HG02943 (cell line): Measurements from ENCODE around the gene CROCC2.

Experiments used
- ATAC-seq: cut with Tn5 transposase; IDR thresholded peaks from one replicate; pipeline ENCODE4 v1.9.1; 2021; ENCODE audit warnings: mild to moderate bottlenecking, low read depth, moderate library complexity; ENCODE audit not compliant: unreplicated experiment

CROCC2 gene

GRCh38 chr2:240906141-240906910 lies at the start of gene CROCC2:
Gene CROCC2, plus strand, starts transcription at chr2:240906336. Its CDS starts 178 bp downstream, at chr2:240906514.
- ATAC-seq, result no peak

- ATAC-seq, result no peak
Observed at GRCh38 chr2:240857039-240858008, 48.8 kb upstream of the CROCC2 start.

- no peak for ATAC-seq
Observed at GRCh38 chr2:240858321-240858720, 47.8 kb upstream of the CROCC2 start.

- no peak for ATAC-seq
Observed at GRCh38 chr2:240858871-240859270, 47.3 kb upstream of the CROCC2 start.

GRCh38 chr2:240861547-240861946 lies 44.6 kb upstream of the CROCC2 start:
- ATAC-seq, result no peak

- ATAC-seq, result no peak
Observed at GRCh38 chr2:240864475-240864874, 41.7 kb upstream of the CROCC2 start.

- no peak for ATAC-seq
Observed at GRCh38 chr2:240865391-240865790, 40.7 kb upstream of the CROCC2 start.

GRCh38 chr2:240868286-240869108 lies 37.6 kb upstream of the CROCC2 start, which contains the start of gene AGXT:
Gene AGXT, plus strand, starts transcription at chr2:240868824. Its CDS starts 42 bp downstream, at chr2:240868866.
- no peak for ATAC-seq

- no peak for ATAC-seq
Observed at GRCh38 chr2:240869109-240869955, 36.8 kb upstream of the CROCC2 start.

- ATAC-seq, result no peak
Observed at GRCh38 chr2:240869956-240870875, 35.9 kb upstream of the CROCC2 start.

- ATAC-seq, result no peak
Observed at GRCh38 chr2:240871071-240871958, 34.8 kb upstream of the CROCC2 start.

GRCh38 chr2:240872317-240873097 lies 33.6 kb upstream of the CROCC2 start:
- no peak for ATAC-seq

GRCh38 chr2:240873098-240873788 lies 32.9 kb upstream of the CROCC2 start:
- no peak for ATAC-seq

- no peak for ATAC-seq
Observed at GRCh38 chr2:240873805-240874714, 32.1 kb upstream of the CROCC2 start.

GRCh38 chr2:240874715-240875227 lies 31.4 kb upstream of the CROCC2 start:
- ATAC-seq, result no peak
